WERI-Rb-1 (cell line): ENCODE data around the gene MAML3.

Experiments used
- DNase-seq: peaks from one replicate; pipeline ENCODE4 v3.0.0-alpha.2; 2020
- H3K27ac ChIP-seq: fragments of 250-450 bp; sonication (Bioruptor Pico); 2 replicates; pipeline ENCODE4 v1.5.1; 2020; ENCODE audit warnings: mild to moderate bottlenecking, moderate library complexity
- H3K27me3 ChIP-seq: fragments of 250-450 bp; sonication (Bioruptor Pico); 2 replicates; pipeline ENCODE4 v1.5.1; 2021; ENCODE audit warnings: mild to moderate bottlenecking, low read depth, moderate library complexity; ENCODE audit not compliant: insufficient read depth, severe bottlenecking
- H3K36me3 ChIP-seq: fragments of 250-450 bp; sonication (Bioruptor Pico); 2 replicates; pipeline ENCODE4 v1.5.1; 2020; ENCODE audit warnings: mild to moderate bottlenecking, moderate library complexity
- H3K4me3 ChIP-seq: 2 replicates; pipeline ENCODE4 v1.5.1; 2011; ENCODE audit warnings: low read depth, mild to moderate bottlenecking, control low read depth, low read length
- H3K9me3 ChIP-seq: fragments of 250-450 bp; sonication (Bioruptor Pico); 2 replicates; pipeline ENCODE4 v1.5.1; 2021; ENCODE audit warnings: mild to moderate bottlenecking, moderate library complexity; ENCODE audit not compliant: severe bottlenecking
- TF ChIP-seq, protein P1 (sequence below): IDR thresholded peaks from 2 replicates; pipeline ENCODE4 v1.5.1; 2011; ENCODE audit warnings: low read depth, mild to moderate bottlenecking, control low read depth, inconsistent platforms, low read length

Gene MAML3

DNA sequence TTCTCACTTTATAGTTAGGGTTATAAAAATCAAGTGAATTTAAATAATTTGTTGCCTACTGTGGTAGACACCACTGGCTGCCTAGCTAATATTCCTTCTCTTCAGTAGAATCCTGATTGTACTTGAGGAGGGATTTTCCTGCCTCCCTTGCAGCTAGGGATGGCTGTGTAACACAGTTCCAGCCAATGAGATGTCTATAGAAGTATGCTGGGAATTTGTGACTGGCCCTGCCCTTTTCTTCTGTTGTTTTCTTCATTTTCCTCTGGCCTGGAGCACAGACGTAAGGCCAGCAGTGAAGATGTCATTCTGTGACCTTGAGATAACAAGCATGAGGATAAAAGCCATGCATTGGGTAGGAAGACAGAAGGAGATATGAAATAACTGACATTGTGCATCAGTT, 343.3 kb downstream of the MAML3 start:
- DNase-seq = no peak
- no peak overlapping the region for H3K27ac ChIP-seq
- TF ChIP-seq, protein P1, sequence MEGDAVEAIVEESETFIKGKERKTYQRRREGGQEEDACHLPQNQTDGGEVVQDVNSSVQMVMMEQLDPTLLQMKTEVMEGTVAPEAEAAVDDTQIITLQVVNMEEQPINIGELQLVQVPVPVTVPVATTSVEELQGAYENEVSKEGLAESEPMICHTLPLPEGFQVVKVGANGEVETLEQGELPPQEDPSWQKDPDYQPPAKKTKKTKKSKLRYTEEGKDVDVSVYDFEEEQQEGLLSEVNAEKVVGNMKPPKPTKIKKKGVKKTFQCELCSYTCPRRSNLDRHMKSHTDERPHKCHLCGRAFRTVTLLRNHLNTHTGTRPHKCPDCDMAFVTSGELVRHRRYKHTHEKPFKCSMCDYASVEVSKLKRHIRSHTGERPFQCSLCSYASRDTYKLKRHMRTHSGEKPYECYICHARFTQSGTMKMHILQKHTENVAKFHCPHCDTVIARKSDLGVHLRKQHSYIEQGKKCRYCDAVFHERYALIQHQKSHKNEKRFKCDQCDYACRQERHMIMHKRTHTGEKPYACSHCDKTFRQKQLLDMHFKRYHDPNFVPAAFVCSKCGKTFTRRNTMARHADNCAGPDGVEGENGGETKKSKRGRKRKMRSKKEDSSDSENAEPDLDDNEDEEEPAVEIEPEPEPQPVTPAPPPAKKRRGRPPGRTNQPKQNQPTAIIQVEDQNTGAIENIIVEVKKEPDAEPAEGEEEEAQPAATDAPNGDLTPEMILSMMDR = no peak
- no peaks in the 10 kb centered on the region for H3K27me3 ChIP-seq
- H3K36me3 ChIP-seq = no peaks in the 10 kb centered on the region
- peaks cover 7% of the 10 kb centered on the region for H3K9me3 ChIP-seq
- no peak overlapping the region for H3K4me3 ChIP-seq

DNA sequence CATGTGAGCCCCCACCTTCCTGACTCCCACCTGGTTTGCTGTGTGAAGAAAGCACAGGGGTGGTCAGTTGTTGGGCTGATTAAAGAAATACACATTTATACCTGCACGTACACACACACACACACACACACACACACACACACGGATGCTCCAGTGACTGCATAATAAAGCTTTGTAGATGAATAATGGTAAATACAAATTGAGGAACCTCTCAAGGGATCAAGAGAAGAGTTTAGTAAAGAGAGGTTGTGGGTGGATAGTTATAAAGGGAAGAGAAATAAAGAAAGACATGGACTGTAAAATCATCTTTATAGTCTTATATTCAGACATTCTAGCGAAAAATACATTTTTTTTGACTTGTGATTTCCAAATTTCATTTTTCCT, 344.2 kb downstream of the MAML3 start:
- TF ChIP-seq, protein P1 = no peak
- Histone ChIP-seq H3K4me3 (no peak overlapping the region), H3K27ac (no peak overlapping the region), H3K36me3 (no peaks in the 10 kb centered on the region), H3K9me3 (peaks cover 7% of the 10 kb centered on the region), H3K27me3 (no peaks in the 10 kb centered on the region)
- no peak for DNase-seq

DNA sequence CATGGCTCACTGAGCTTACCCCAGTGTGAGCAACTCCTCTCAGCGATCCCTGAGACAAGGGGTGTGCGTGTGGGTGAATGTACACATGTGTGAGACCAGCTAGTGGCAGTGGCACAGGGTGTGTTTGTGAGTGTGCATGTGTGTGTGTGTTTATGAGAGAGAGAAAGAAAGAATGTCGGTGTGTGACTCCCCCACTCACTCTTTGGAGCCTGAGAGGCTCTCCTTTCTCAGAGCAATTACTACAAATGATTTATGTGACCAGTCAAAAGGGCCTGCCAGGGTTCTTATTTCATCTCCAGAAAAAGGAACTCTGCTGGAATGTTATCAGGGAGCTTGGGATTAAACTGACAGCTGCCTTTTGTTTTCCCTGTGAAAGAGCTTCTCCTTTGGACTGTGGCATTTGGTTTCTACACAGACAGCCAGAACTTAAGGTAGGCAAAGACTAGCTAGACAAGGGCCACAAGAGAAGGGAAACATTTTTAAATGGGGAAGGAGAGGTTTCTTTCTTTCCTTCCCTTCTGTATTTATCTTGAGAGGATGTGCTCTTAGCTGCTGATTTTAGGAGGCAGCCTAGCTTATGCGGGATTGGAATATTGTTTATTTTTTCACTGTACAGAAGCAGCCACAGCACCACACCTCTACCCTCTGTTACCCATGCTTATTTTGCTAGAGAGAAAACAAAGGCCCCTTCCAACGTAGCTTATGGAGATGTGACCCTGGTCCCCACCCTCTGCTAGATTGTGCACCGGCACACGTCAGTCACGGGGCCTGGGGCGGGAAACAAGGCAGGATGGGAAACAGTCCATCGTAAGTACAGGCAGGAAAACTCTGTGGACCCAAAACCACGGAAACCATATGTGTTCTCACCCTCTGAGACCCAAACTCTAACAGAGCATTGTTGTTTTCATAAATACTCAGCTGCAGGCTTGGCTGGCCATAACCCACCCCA, 344.9 kb downstream of the MAML3 start:
- H3K27ac ChIP-seq = no peak overlapping the region
- H3K27me3 ChIP-seq = no peaks in the 10 kb centered on the region
- H3K4me3 ChIP-seq = no peak overlapping the region
- peaks cover 7% of the 10 kb centered on the region for H3K9me3 ChIP-seq
- H3K36me3 ChIP-seq = no peaks in the 10 kb centered on the region
- no peak for DNase-seq
- TF ChIP-seq, protein P1 = no peak

DNA sequence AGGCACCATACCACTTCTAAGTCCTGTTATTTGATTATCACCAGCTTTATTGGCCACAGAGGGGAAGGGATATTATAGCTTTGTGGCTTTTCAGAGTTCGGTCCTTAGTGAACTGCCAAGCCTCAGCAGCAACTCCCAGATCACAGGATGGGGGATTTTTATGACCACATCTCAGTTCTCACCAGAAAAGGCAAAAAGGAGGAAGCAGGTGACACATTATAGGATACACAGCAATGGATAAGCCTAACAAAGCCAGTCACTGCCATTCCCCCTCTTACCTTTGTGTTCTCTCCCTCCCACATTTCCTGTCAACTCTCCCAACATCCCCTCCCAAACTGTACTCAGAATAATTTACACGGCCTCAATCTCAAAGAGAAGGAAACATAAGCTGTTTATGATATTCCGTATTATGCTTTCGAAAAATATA, 345.6 kb downstream of the MAML3 start:
- Histone ChIP-seq H3K36me3 (no peaks in the 10 kb centered on the region), H3K4me3 (no peak overlapping the region), H3K27me3 (no peaks in the 10 kb centered on the region), H3K27ac (no peak overlapping the region), H3K9me3 (peaks cover 7% of the 10 kb centered on the region)
- TF ChIP-seq, protein P1 = no peak
- no peak for DNase-seq

DNA sequence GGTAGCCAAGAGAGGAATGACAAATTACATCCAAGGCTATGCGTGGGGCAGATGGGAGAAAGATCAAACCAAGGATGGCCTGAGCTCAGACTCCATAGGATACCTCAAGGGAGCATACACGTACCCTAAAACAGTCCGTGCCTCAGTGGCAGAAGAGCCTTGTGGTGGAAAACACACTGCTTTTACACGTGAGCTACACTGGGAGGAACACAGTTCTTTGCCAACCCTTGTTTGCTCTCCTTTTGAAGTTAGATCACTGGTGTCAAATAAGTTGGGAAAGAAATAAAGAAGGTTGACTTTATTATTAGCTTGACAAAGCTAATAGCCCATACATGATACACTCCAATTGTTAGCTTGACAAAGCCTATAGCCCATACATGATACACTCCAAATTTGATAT, 346.5 kb downstream of the MAML3 start:
- Histone ChIP-seq H3K27ac (no peak overlapping the region), H3K36me3 (no peaks in the 10 kb centered on the region), H3K27me3 (no peaks in the 10 kb centered on the region), H3K4me3 (no peak overlapping the region), H3K9me3 (peaks cover 7% of the 10 kb centered on the region)
- no peak for DNase-seq
- TF ChIP-seq, protein P1 = no peak
